Testis (tissue), 2 donors: ENCODE results near the gene UTP4.

Source experiments
- CTCF ChIP-seq, 3 experiments: fragments of 450-650 bp in 2 of 3; fragments of 200-600 bp in 1 of 3; sonication (generic) in 1 of 3; IDR thresholded peaks; one replicate each; pipeline ENCODE4 v1.5.1; 2016 to 2019; ENCODE audit warnings: antibody characterized with exemption in 3 of 3, mild to moderate bottlenecking in 2 of 3, moderate library complexity in 1 of 3
- POLR2A ChIP-seq: fragments of 450-650 bp; IDR thresholded peaks from one replicate; pipeline ENCODE4 v1.6.1; 2017; ENCODE audit warnings: antibody characterized with exemption, mild to moderate bottlenecking, moderate library complexity

GRCh38 chr16:69166946-69167930 lies 34.8 kb downstream of the UTP4 start:
- no peak for TF ChIP-seq POLR2A
- TF ChIP-seq CTCF (IDR thresholded peaks at IDR 0.05) = no peak
